HL-60 (cell line): ENCODE data around the gene MPP2.
"Not testable (repeated sequence)": the region's sequence is repeated elsewhere in the genome, so short reads cannot be mapped to it uniquely, and the experiment has no call there.

Experiments
- CTCF ChIP-seq: IDR thresholded peaks from one replicate; pipeline ENCODE4 v1.5.1; 2011; ENCODE audit warnings: low read length, control low read depth, inconsistent platforms; ENCODE audit not compliant: insufficient read depth
- GABPA ChIP-seq: IDR thresholded peaks from 2 replicates; pipeline ENCODE4 v1.6.1; 2012; ENCODE audit warnings: low read depth
- POLR2AphosphoS5 ChIP-seq: IDR thresholded peaks from 2 replicates; pipeline ENCODE4 v1.6.1; 2012; ENCODE audit warnings: low read depth
- REST ChIP-seq: IDR thresholded peaks from 2 replicates; pipeline ENCODE4 v1.6.1; 2012; ENCODE audit warnings: low read depth; ENCODE audit not compliant: insufficient replicate concordance

- not testable (repeated sequence) for TF ChIP-seq CTCF, REST, POLR2AphosphoS5, GABPA
These were observed 12.8 kb downstream of the MPP2 start for GRCh38 chr17:43894494-43894893.
